ENCODE results near the gene ANKS4B.
A peak's percentile ranks its signal among the peaks of the same experiment; 100 is the strongest.

Gene ANKS4B

DNA sequence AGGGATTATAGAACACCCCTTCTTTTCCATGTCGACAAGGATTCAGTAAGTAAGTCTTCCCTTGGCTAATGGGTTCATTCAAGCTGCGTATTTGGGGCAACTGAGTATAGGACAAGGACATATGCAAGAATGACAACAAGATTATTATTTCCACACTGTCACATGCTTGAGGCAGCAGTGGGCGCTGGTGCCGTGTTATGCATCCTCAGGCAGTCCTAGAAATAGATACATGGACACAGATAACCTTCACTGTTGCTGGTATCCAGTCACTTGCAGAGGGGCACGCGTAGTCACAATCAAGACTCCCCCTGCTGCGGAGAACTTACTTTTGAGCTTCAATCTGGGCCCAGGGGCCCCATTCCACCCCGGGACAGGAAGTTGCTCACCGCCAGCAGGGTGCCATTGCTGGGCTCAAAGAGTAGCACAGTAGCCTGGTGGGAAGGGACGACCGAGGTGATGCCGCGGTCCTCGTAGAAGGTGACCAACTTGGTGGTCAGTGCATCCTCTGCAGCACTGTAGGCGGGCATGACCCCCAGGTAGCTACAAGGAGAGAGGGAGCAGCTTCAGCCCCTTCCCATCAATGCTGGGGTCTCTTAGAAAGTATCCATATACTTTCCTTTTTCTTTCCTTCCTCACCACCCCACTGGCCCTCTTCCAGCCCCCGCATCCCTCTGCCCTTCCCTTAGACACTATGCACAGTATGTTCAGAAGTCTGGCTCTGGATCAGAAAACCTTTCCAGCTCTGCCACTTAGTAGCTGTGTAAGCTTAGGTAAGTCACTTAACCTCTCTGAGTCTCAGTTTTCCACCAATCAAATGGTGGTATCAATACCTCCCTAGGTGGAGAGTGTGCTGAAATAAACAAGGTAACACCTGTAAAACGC lies 43.8 kb downstream of the ANKS4B start:
- Histone ChIP-seq H3K4me3 (ENCODE audit: low read depth, low read length) (peak overlapping the region; percentile 47; the same call in 1 of the 2 replicates), H3K36me3 (ENCODE audit: control insufficient read depth in 2 of 2, insufficient read depth in 1 of 2, low read length in 2 of 2) (no peaks in the 10 kb centered on the region), H3K4me1 (ENCODE audit: control insufficient read depth, insufficient read depth, low read length) (no peaks in the 10 kb centered on the region), H3K27ac (ENCODE audit: extremely low read depth, low read depth, low read length) (no peak overlapping the region), H3K9me3 (ENCODE audit: control insufficient read depth, insufficient read depth, low read depth, low read length) (no peaks in the 10 kb centered on the region)
- TF ChIP-seq ZNF768 (tag by site-specific recombination; IDR thresholded peaks at IDR 0.05) (0 out of 2 replicates have a peak, but pooled peaks have one; percentile 59), MZF1 (tag by site-specific recombination; IDR thresholded peaks at IDR 0.05; ENCODE audit: borderline replicate concordance) (no peak)
- POLR2A ChIA-PET: interaction anchor here (0.6 kb wide), 1 partner anchor 1040 kb away, joined by 3 read pairs; no protein-coding TSS in a partner anchor
- CTCF ChIA-PET: interaction anchor here (0.8 to 5.1 kb wide), 8 partner anchors 16 to 427 kb away, joined by 3 to 41 read pairs (median 4); no protein-coding TSS in a partner anchor

- CTCF ChIA-PET: interaction anchor here (0.9 to 5.1 kb wide), 10 partner anchors 13 to 428 kb away, joined by 3 to 41 read pairs (median 4); no protein-coding TSS in a partner anchor
- Histone ChIP-seq H3K4me3 (ENCODE audit: low read depth, low read length) (peak within 1 kb of the TSS; percentile 47), H3K4me1 (ENCODE audit: control insufficient read depth, insufficient read depth, low read length) (no peaks in the 10 kb centered on the region), H3K9me3 (ENCODE audit: control insufficient read depth, insufficient read depth, low read depth, low read length) (no peaks in the 10 kb centered on the region), H3K36me3 (ENCODE audit: control insufficient read depth in 2 of 2, insufficient read depth in 1 of 2, low read length in 2 of 2) (no peaks in the 10 kb centered on the region), H3K27ac (ENCODE audit: extremely low read depth, low read depth, low read length) (no peak within 1 kb of the TSS)
- POLR2A ChIA-PET: no interaction called here
- TF ChIP-seq ZFP69B (tag by site-specific recombination; IDR thresholded peaks at IDR 0.05) (0 out of 2 replicates have a peak, but pooled peaks have one; percentile 25), ZNF16 (tag by site-specific recombination; IDR thresholded peaks at IDR 0.05; ENCODE audit: low read depth) (no peak), ZNF274 (IDR thresholded peaks at IDR 0.05; ENCODE audit: low read length) (no peak), ZNF274 (tag by site-specific recombination; IDR thresholded peaks at IDR 0.05; ENCODE audit: borderline replicate concordance) (no peak), GLIS2 (tag by site-specific recombination; IDR thresholded peaks at IDR 0.05) (peak; percentile 58), PRDM1 (tag by site-specific recombination; IDR thresholded peaks at IDR 0.05) (peak; percentile 90), ZNF670 (tag by site-specific recombination; IDR thresholded peaks at IDR 0.05; ENCODE audit: low read depth) (no peak), ZNF138 (tag by site-specific recombination; IDR thresholded peaks at IDR 0.05; ENCODE audit: borderline replicate concordance) (no peak), SCRT1 (tag by site-specific recombination; IDR thresholded peaks at IDR 0.05; ENCODE audit: borderline replicate concordance) (peak; percentile 78), ZBTB48 (tag by site-specific recombination; IDR thresholded peaks at IDR 0.05) (peak; percentile 64; the same call in 1 of the 2 replicates), SCRT2 (tag by site-specific recombination; IDR thresholded peaks at IDR 0.05) (peak; percentile 85), ZNF2 (tag by site-specific recombination; IDR thresholded peaks at IDR 0.05) (0 out of 2 replicates have a peak, but pooled peaks have one; percentile 58), ZNF148 (tag by site-specific recombination; IDR thresholded peaks at IDR 0.05; ENCODE audit: borderline replicate concordance) (no peak), EGR2 (tag by site-specific recombination; IDR thresholded peaks at IDR 0.05; ENCODE audit: low read depth) (peak; percentile 82), ZNF654 (tag by site-specific recombination; IDR thresholded peaks at IDR 0.05; ENCODE audit: low read depth) (0 out of 2 replicates have a peak, but pooled peaks have one; percentile 8)
- TF ChIP-seq, protein P1, sequence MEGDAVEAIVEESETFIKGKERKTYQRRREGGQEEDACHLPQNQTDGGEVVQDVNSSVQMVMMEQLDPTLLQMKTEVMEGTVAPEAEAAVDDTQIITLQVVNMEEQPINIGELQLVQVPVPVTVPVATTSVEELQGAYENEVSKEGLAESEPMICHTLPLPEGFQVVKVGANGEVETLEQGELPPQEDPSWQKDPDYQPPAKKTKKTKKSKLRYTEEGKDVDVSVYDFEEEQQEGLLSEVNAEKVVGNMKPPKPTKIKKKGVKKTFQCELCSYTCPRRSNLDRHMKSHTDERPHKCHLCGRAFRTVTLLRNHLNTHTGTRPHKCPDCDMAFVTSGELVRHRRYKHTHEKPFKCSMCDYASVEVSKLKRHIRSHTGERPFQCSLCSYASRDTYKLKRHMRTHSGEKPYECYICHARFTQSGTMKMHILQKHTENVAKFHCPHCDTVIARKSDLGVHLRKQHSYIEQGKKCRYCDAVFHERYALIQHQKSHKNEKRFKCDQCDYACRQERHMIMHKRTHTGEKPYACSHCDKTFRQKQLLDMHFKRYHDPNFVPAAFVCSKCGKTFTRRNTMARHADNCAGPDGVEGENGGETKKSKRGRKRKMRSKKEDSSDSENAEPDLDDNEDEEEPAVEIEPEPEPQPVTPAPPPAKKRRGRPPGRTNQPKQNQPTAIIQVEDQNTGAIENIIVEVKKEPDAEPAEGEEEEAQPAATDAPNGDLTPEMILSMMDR (tag by site-specific recombination; IDR thresholded peaks at IDR 0.05): peak; percentile 93
- TF ChIP-seq, protein P2, sequence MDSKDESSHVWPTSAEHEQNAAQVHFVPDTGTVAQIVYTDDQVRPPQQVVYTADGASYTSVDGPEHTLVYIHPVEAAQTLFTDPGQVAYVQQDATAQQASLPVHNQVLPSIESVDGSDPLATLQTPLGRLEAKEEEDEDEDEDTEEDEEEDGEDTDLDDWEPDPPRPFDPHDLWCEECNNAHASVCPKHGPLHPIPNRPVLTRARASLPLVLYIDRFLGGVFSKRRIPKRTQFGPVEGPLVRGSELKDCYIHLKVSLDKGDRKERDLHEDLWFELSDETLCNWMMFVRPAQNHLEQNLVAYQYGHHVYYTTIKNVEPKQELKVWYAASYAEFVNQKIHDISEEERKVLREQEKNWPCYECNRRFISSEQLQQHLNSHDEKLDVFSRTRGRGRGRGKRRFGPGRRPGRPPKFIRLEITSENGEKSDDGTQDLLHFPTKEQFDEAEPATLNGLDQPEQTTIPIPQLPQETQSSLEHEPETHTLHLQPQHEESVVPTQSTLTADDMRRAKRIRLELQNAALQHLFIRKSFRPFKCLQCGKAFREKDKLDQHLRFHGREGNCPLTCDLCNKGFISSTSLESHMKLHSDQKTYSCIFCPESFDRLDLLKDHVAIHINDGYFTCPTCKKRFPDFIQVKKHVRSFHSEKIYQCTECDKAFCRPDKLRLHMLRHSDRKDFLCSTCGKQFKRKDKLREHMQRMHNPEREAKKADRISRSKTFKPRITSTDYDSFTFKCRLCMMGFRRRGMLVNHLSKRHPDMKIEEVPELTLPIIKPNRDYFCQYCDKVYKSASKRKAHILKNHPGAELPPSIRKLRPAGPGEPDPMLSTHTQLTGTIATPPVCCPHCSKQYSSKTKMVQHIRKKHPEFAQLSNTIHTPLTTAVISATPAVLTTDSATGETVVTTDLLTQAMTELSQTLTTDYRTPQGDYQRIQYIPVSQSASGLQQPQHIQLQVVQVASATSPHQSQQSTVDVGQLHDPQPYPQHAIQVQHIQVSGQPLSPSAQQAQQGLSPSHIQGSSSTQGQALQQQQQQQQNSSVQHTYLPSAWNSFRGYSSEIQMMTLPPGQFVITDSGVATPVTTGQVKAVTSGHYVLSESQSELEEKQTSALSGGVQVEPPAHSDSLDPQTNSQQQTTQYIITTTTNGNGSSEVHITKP (tag by site-specific recombination; IDR thresholded peaks at IDR 0.05): peak; percentile 79
- TF ChIP-seq, protein P3, sequence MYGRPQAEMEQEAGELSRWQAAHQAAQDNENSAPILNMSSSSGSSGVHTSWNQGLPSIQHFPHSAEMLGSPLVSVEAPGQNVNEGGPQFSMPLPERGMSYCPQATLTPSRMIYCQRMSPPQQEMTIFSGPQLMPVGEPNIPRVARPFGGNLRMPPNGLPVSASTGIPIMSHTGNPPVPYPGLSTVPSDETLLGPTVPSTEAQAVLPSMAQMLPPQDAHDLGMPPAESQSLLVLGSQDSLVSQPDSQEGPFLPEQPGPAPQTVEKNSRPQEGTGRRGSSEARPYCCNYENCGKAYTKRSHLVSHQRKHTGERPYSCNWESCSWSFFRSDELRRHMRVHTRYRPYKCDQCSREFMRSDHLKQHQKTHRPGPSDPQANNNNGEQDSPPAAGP (tag by site-specific recombination; IDR thresholded peaks at IDR 0.05): peak; percentile 53
Observed at GRCh38 chr16:21277927-21278706, 44.6 kb downstream of the ANKS4B start, which contains the start of gene CRYM. Gene CRYM, minus strand, starts transcription at chr16:21278290. Its CDS starts 39 bp downstream, at chr16:21278251.

All from HEK293 (cell line).